ENCODE measurements around the gene SLC8A3.

GRCh38 chr14:70045844-70046535, 142.8 kb downstream of the SLC8A3 start:
- TF ChIP-seq POLR2A (IDR thresholded peaks at IDR 0.05; ENCODE audit: extremely low read depth, insufficient read length): no peak
- peak; percentile 58 for TF ChIP-seq CTCF (IDR thresholded peaks at IDR 0.05; ENCODE audit: low read depth, low read length)
